Measurements from ENCODE around the gene TMCO1.

- TF ChIP-seq, protein P1, sequence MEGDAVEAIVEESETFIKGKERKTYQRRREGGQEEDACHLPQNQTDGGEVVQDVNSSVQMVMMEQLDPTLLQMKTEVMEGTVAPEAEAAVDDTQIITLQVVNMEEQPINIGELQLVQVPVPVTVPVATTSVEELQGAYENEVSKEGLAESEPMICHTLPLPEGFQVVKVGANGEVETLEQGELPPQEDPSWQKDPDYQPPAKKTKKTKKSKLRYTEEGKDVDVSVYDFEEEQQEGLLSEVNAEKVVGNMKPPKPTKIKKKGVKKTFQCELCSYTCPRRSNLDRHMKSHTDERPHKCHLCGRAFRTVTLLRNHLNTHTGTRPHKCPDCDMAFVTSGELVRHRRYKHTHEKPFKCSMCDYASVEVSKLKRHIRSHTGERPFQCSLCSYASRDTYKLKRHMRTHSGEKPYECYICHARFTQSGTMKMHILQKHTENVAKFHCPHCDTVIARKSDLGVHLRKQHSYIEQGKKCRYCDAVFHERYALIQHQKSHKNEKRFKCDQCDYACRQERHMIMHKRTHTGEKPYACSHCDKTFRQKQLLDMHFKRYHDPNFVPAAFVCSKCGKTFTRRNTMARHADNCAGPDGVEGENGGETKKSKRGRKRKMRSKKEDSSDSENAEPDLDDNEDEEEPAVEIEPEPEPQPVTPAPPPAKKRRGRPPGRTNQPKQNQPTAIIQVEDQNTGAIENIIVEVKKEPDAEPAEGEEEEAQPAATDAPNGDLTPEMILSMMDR (IDR thresholded peaks at IDR 0.05), result no peak
- no peak for TF ChIP-seq POLR2A (IDR thresholded peaks at IDR 0.05)
- no peak for TF ChIP-seq POLR2AphosphoS5 (IDR thresholded peaks at IDR 0.05)
Measured at GRCh38 chr1:165698761-165699052, 70.0 kb downstream of the TMCO1 start.
